ENCODE results near the gene NDFIP1. TPM values are rescaled to one million over a fixed set of nuclear protein-coding genes. Genes with fewer than 3 reads are reported as not detected.

Gene NDFIP1
- total RNA-seq, 4 donors from 2014 or later: 19.1 to 92.2 (median 65.6) TPM

DNA sequence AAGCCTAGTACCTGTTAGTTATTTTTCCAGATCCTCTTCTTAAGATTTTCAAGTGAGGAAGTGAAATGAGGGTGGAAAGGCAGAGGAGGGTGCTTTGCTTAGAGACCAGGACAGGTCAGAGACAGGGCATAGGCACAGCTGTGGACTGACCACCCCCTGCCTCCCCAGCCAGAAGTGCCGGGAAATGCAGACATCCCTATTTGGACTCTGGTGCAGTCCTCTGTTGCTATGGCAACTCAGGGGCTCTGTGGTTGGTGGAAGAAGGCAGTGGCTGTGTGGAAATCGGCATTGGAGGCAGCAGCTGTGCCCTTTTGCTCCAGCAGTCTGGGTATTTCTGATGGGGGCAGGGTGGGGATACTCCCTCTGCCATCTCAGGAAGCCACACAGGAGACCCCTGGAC lies 43.3 kb upstream of the NDFIP1 start:
- intact Hi-C loops (cut with DNase I; ENCODE audit: low total_unique reads): no loop called here
- 72% methylated on average over 2 of the region's 2 CpGs; no CpG with 5 or more reads in 1 of the 2 donors for WGBS, 2 donors (ENCODE audit: low coverage in 1 of 2)
- no peak for DNase-seq
- H3K27ac ChIP-seq: no peak overlapping the region
- no peaks in the 10 kb centered on the region for H3K27me3 ChIP-seq
- TF ChIP-seq EP300 (IDR thresholded peaks at IDR 0.05; ENCODE audit: low read depth) (no peak), POLR2A (IDR thresholded peaks at IDR 0.05) (no peak), POLR2AphosphoS5 (IDR thresholded peaks at IDR 0.05) (no peak)
- TF ChIP-seq, protein P1, sequence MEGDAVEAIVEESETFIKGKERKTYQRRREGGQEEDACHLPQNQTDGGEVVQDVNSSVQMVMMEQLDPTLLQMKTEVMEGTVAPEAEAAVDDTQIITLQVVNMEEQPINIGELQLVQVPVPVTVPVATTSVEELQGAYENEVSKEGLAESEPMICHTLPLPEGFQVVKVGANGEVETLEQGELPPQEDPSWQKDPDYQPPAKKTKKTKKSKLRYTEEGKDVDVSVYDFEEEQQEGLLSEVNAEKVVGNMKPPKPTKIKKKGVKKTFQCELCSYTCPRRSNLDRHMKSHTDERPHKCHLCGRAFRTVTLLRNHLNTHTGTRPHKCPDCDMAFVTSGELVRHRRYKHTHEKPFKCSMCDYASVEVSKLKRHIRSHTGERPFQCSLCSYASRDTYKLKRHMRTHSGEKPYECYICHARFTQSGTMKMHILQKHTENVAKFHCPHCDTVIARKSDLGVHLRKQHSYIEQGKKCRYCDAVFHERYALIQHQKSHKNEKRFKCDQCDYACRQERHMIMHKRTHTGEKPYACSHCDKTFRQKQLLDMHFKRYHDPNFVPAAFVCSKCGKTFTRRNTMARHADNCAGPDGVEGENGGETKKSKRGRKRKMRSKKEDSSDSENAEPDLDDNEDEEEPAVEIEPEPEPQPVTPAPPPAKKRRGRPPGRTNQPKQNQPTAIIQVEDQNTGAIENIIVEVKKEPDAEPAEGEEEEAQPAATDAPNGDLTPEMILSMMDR (IDR thresholded peaks at IDR 0.05): no peak
- no peaks in the 10 kb centered on the region for H3K9me3 ChIP-seq
- H3K4me1 ChIP-seq: peaks cover 0 to 3% (median 0%) of the 10 kb centered on the region in 4 donors
- in situ Hi-C loops (cut with MboI; ENCODE audit: low pct_ligation_motif_present in 1 of 4, low pct_unique_long_range_greater_than_20kb in 1 of 4, low sequenced_read_pairs in 3 of 4): no loop called here
- H3K36me3 ChIP-seq: no peaks in the 10 kb centered on the region
- no peak overlapping the region for H3K4me3 ChIP-seq

DNA sequence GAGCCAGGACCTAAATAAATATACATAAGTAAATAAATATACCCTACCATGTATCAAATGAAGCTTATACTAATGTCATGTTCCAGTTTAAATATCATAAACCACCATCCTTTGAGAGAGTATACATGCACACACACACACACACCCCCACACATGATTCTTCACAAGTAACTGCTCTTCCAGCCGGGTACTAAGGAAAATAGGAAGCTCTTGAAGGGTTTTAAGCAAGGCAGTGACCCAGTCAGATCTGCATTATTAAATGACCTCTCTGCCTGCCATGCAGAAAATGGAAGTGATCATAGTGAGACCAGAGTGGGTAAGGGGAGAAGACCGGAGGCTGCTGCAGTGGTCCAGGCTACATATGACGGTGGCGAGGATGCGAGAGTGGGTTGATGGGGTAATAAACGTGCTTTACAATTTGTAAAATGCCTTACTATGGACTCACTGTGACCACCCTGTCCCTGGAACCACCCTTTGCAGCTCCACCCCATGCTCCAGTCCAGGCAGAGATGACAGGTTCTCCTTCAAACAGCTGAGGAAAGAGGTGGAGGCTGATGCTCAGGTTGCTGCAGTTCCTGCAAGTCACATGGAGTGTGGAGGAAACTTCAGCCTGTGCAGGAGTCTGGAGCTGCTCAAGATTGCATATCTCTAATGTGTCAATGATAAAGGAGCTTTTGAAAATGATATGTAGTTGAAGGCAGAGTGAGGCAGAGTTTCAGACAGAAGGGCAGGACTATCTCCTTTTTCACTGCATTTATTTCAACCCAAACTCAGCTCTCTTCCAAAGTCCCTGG lies 38.8 kb upstream of the NDFIP1 start:
- no peaks in the 10 kb centered on the region for H3K9me3 ChIP-seq
- WGBS, 2 donors (ENCODE audit: low coverage in 1 of 2): 73 to 78% methylated on average over 4 to 6 of the region's 6 CpGs
- H3K4me1 ChIP-seq: no peaks in the 10 kb centered on the region
- no peaks in the 10 kb centered on the region for H3K36me3 ChIP-seq
- TF ChIP-seq, protein P1 (IDR thresholded peaks at IDR 0.05): no peak
- no peak for TF ChIP-seq POLR2A (IDR thresholded peaks at IDR 0.05)
- TF ChIP-seq EP300 (IDR thresholded peaks at IDR 0.05; ENCODE audit: low read depth): no peak
- TF ChIP-seq POLR2AphosphoS5 (IDR thresholded peaks at IDR 0.05): no peak
- DNase-seq: no peak
- H3K27ac ChIP-seq: no peak overlapping the region
- intact Hi-C loops (cut with DNase I; ENCODE audit: low total_unique reads): loop anchor here (5.0 kb wide), 1 partner anchor 1797 kb away; no protein-coding TSS in a partner anchor
- H3K27me3 ChIP-seq: no peaks in the 10 kb centered on the region
- in situ Hi-C loops (cut with MboI; ENCODE audit: low pct_ligation_motif_present in 1 of 4, low pct_unique_long_range_greater_than_20kb in 1 of 4, low sequenced_read_pairs in 3 of 4): no loop called here
- no peak overlapping the region for H3K4me3 ChIP-seq

DNA sequence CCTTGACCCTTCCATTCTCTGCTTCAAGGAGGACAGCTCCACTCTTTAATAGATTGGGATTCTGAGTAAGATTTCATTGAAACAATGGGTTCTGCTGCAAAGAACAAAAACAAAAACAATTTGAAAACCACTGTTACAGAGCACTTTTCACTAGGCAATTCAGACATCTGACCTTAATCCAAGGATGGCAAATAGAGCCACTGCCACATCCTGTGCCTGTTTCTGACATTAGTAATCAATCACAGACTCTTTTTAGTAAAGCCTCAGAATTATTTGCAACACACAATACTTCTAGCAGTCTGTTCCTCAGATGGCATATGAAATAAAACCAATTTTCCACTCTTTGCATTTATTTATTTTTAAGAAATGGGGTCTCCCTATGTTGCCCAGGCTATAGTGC lies 37.8 kb upstream of the NDFIP1 start:
- Histone ChIP-seq H3K4me1 (no peaks in the 10 kb centered on the region), H3K36me3 (no peaks in the 10 kb centered on the region), H3K27me3 (no peaks in the 10 kb centered on the region), H3K27ac (no peak overlapping the region), H3K9me3 (no peaks in the 10 kb centered on the region), H3K4me3 (no peak overlapping the region)
- intact Hi-C loops (cut with DNase I; ENCODE audit: low total_unique reads): loop anchor here (5.0 kb wide), 1 partner anchor 1797 kb away; no protein-coding TSS in a partner anchor
- DNase-seq: no peak
- TF ChIP-seq, protein P1 (IDR thresholded peaks at IDR 0.05): no peak
- no peak for TF ChIP-seq POLR2A (IDR thresholded peaks at IDR 0.05)
- no peak for TF ChIP-seq POLR2AphosphoS5 (IDR thresholded peaks at IDR 0.05)
- TF ChIP-seq EP300 (IDR thresholded peaks at IDR 0.05; ENCODE audit: low read depth): no peak
- in situ Hi-C loops (cut with MboI; ENCODE audit: low pct_ligation_motif_present in 1 of 4, low pct_unique_long_range_greater_than_20kb in 1 of 4, low sequenced_read_pairs in 3 of 4): no loop called here

DNA sequence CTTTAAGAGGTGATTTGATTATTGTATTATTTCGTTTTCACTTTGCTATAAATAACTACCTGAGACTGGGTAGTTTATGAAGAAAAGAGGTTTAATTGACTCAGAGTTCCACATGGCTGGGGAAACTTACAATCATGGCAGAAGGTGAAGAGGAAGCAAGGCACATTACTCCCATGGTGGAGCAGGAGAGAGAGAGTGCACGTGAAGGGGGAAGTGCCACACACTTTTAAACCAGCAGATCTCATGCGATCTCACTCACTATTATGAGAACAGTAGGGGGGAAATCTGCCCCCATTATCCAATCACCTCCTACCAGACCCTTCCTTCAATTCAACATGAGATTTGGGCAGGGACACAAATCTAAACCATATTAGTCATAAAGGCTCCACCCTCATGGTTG lies 36.1 kb upstream of the NDFIP1 start:
- TF ChIP-seq, protein P1 (IDR thresholded peaks at IDR 0.05): no peak
- TF ChIP-seq POLR2A (IDR thresholded peaks at IDR 0.05) (no peak), POLR2AphosphoS5 (IDR thresholded peaks at IDR 0.05) (no peak), EP300 (IDR thresholded peaks at IDR 0.05; ENCODE audit: low read depth) (no peak)
- H3K27me3 ChIP-seq: no peaks in the 10 kb centered on the region
- H3K36me3 ChIP-seq: no peaks in the 10 kb centered on the region
- H3K4me3 ChIP-seq: no peak overlapping the region
- DNase-seq: no peak
- 68 to 79% methylated on average over 2 to 3 of the region's 3 CpGs for WGBS, 2 donors (ENCODE audit: low coverage in 1 of 2)
- in situ Hi-C loops (cut with MboI; ENCODE audit: low pct_ligation_motif_present in 1 of 4, low pct_unique_long_range_greater_than_20kb in 1 of 4, low sequenced_read_pairs in 3 of 4) (no loop called here), intact Hi-C loops (cut with DNase I; ENCODE audit: low total_unique reads) (loop anchor here (5.0 kb wide), 1 partner anchor 1795 kb away; no protein-coding TSS in a partner anchor)
- no peaks in the 10 kb centered on the region for H3K9me3 ChIP-seq
- no peaks in the 10 kb centered on the region for H3K4me1 ChIP-seq
- H3K27ac ChIP-seq: no peak overlapping the region

All from transverse colon (tissue), 4 donors.